ENCODE measurements around the gene MVB12B.

The MVB12B gene

GRCh38 chr9:126404459-126404858 is 77.8 kb downstream of the MVB12B start:
- no peak overlapping the region for H3K27ac ChIP-seq
- no peak overlapping the region for H3K4me3 ChIP-seq
- no peak for TF ChIP-seq CTCF (IDR thresholded peaks at IDR 0.05)
- no peak for DNase-seq (ENCODE audit: low spot score)

- no peak for TF ChIP-seq CTCF (IDR thresholded peaks at IDR 0.05)
- no peak for DNase-seq (ENCODE audit: low spot score)
- no peak overlapping the region for H3K27ac ChIP-seq
- no peak overlapping the region for H3K4me3 ChIP-seq
Observed at GRCh38 chr9:126406075-126406667, 79.5 kb downstream of the MVB12B start.

- no peak for DNase-seq (ENCODE audit: low spot score)
- no peak overlapping the region for H3K4me3 ChIP-seq
- no peak overlapping the region for H3K27ac ChIP-seq
Observed at GRCh38 chr9:126407114-126407870, 80.7 kb downstream of the MVB12B start.

GRCh38 chr9:126408004-126408403 is 81.4 kb downstream of the MVB12B start:
- no peak for DNase-seq (ENCODE audit: low spot score)
- TF ChIP-seq CTCF (IDR thresholded peaks at IDR 0.05) = no peak
- H3K4me3 ChIP-seq = no peak overlapping the region
- H3K27ac ChIP-seq = no peak overlapping the region

More at GRCh38 chr9:126407114-126407870, 80.7 kb downstream of the MVB12B start:
- no peak for TF ChIP-seq CTCF (IDR thresholded peaks at IDR 0.05)

GRCh38 chr9:126410229-126410628 is 83.6 kb downstream of the MVB12B start:
- TF ChIP-seq CTCF (IDR thresholded peaks at IDR 0.05) = no peak
- Histone ChIP-seq H3K4me3 (no peak overlapping the region), H3K27ac (no peak overlapping the region)
- DNase-seq (ENCODE audit: low spot score) = no peak

GRCh38 chr9:126411225-126411947 is 84.8 kb downstream of the MVB12B start:
- no peak for DNase-seq (ENCODE audit: low spot score)
- H3K27ac ChIP-seq = no peak overlapping the region
- no peak for TF ChIP-seq CTCF (IDR thresholded peaks at IDR 0.05)
- H3K4me3 ChIP-seq = no peak overlapping the region

Data from coronary artery (tissue), 2 donors.